A673 (cell line): ENCODE data around the gene ALDH18A1.

Experiments
- EZH2 ChIP-seq: fragments of 200-600 bp; sonication (generic); IDR thresholded peaks from 2 replicates; pipeline ENCODE4 v1.6.1; 2017; ENCODE audit warnings: borderline replicate concordance, low read depth, mild to moderate bottlenecking, mixed read lengths, antibody characterized with exemption, low read length; ENCODE audit not compliant: poor library complexity, severe bottlenecking
- TF ChIP-seq, protein P1 (sequence below): fragments of 300-800, 200-600 bp; sonication (generic); conservative IDR thresholded peaks from 2 replicates; pipeline ENCODE4 v1.5.1; 2017; ENCODE audit warnings: low read depth, mild to moderate bottlenecking, antibody characterized with exemption, low read length, moderate library complexity, mixed read lengths

- TF ChIP-seq, protein P1, sequence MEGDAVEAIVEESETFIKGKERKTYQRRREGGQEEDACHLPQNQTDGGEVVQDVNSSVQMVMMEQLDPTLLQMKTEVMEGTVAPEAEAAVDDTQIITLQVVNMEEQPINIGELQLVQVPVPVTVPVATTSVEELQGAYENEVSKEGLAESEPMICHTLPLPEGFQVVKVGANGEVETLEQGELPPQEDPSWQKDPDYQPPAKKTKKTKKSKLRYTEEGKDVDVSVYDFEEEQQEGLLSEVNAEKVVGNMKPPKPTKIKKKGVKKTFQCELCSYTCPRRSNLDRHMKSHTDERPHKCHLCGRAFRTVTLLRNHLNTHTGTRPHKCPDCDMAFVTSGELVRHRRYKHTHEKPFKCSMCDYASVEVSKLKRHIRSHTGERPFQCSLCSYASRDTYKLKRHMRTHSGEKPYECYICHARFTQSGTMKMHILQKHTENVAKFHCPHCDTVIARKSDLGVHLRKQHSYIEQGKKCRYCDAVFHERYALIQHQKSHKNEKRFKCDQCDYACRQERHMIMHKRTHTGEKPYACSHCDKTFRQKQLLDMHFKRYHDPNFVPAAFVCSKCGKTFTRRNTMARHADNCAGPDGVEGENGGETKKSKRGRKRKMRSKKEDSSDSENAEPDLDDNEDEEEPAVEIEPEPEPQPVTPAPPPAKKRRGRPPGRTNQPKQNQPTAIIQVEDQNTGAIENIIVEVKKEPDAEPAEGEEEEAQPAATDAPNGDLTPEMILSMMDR, result no peak
- TF ChIP-seq EZH2, result no peak
These were observed 77.2 kb downstream of the ALDH18A1 start for GRCh38 chr10:95579292-95579691.
